ENCODE results near the gene PLCB1. TPM values are rescaled to one million over a fixed set of nuclear protein-coding genes. Genes with fewer than 3 reads are reported as not detected.

Gene PLCB1
- total and polyA plus RNA-seq, 10 of the 15 experiments (the other 5 are each of a cell fraction or from before 2014, with no cell fraction given): 0.05 to 5.3 (median 0.17) TPM; not detected in 1

DNA sequence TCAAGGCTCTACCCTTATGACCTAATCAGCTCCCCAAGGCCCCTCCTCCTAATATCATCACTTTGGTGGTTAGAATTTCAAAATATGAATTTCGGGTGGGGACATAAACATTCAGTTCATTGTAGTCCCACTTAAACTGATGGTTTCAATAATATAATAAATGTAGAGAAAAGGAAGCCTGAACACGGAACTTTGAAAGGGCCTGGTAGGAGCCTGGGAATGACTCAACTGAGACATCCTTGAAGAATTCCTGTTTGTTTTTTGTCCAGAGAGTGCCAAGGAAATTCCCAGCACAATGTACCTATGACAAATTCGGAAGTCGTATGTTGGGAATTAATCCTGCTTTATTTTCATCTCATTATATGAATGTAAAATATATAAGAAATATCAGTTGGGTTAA, 457.9 kb downstream of the PLCB1 start:
- 54% methylated on average over 4 of the region's 4 CpGs for WGBS (ENCODE audit: insufficient coverage, insufficient replicate concordance, low lambda C conversion rate, missing lambda C conversion rate)
- H3K4me2 ChIP-seq (ENCODE audit: control insufficient read depth, insufficient read depth): no peak overlapping the region
- DNase-seq (ENCODE audit: low read depth, low spot score) (no peak), FAIRE-seq (no peak), ATAC-seq (no peak)
- no peaks in the 10 kb centered on the region for H4K20me1 ChIP-seq (ENCODE audit: control insufficient read depth, insufficient read depth)
- in situ Hi-C loops (cut with MboI): no loop called here
- no peak overlapping the region for H3K4me3 ChIP-seq
- no peak overlapping the region for H3K9ac ChIP-seq (ENCODE audit: control insufficient read depth, insufficient read depth, low read length)
- ChIA-PET RAD21 (ENCODE audit: unreplicated experiment) (no interaction called here), POLR2A (interaction anchor here (0.6 kb wide), 1 partner anchor 186 kb away, joined by 5 read pairs; no protein-coding TSS in a partner anchor), CTCF (interaction anchor here (1.5 kb wide), 1 partner anchor 16 kb away, joined by 3 read pairs; no protein-coding TSS in a partner anchor), SMC1A (ENCODE audit: uncharacterized antibody, unreplicated experiment) (interaction anchor here (1.8 kb wide), 1 partner anchor 12 kb away, joined by 6 read pairs; no protein-coding TSS in a partner anchor)
- intact Hi-C loops (cut with micrococcal nuclease; ENCODE audit: unreplicated experiment): no loop called here
- no TSS peak for BruUV-seq (replicated peaks)
- no peaks in the 10 kb centered on the region for H3K9me3 ChIP-seq (replicated peaks; ENCODE audit: control insufficient read depth, insufficient read depth, low read length)
- H3K27ac ChIP-seq (ENCODE audit: control insufficient read depth, insufficient read depth): no peak overlapping the region
- no peak overlapping the region for H2AFZ ChIP-seq (ENCODE audit: control insufficient read depth, low read depth, low read length)
- H3K4me1 ChIP-seq (ENCODE audit: control insufficient read depth, insufficient read depth, low read length): no peaks in the 10 kb centered on the region
- H3K36me3 ChIP-seq (ENCODE audit: control insufficient read depth in 2 of 2, insufficient read depth in 2 of 2, low read length in 1 of 2): no peaks in the 10 kb centered on the region
- no peaks in the 10 kb centered on the region for H3K27me3 ChIP-seq (replicated peaks in 1 of 2; ENCODE audit: control insufficient read depth in 2 of 2, insufficient read depth in 2 of 2, low read length in 1 of 2)
- no peaks in the 10 kb centered on the region for H3K79me2 ChIP-seq (ENCODE audit: control insufficient read depth, insufficient read depth, low read length)
- TF ChIP-seq KLF5 (IDR thresholded peaks at IDR 0.05; ENCODE audit: partially characterized antibody) (no peak), ESRRA (IDR thresholded peaks at IDR 0.05; ENCODE audit: low read length) (no peak), BRCA1 (IDR thresholded peaks at IDR 0.05; ENCODE audit: low read depth, low read length) (no peak), IRF3 (IDR thresholded peaks at IDR 0.05) (no peak), REST (IDR thresholded peaks at IDR 0.05; ENCODE audit: low read depth, low read length) (no peak), ZNF622 (IDR thresholded peaks at IDR 0.05) (no peak), RB1 (IDR thresholded peaks at IDR 0.05; ENCODE audit: borderline replicate concordance) (no peak)
- TF ChIP-seq, protein P1, sequence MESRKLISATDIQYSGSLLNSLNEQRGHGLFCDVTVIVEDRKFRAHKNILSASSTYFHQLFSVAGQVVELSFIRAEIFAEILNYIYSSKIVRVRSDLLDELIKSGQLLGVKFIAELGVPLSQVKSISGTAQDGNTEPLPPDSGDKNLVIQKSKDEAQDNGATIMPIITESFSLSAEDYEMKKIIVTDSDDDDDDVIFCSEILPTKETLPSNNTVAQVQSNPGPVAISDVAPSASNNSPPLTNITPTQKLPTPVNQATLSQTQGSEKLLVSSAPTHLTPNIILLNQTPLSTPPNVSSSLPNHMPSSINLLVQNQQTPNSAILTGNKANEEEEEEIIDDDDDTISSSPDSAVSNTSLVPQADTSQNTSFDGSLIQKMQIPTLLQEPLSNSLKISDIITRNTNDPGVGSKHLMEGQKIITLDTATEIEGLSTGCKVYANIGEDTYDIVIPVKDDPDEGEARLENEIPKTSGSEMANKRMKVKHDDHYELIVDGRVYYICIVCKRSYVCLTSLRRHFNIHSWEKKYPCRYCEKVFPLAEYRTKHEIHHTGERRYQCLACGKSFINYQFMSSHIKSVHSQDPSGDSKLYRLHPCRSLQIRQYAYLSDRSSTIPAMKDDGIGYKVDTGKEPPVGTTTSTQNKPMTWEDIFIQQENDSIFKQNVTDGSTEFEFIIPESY (IDR thresholded peaks at IDR 0.05): no peak
- TF ChIP-seq, protein P2, sequence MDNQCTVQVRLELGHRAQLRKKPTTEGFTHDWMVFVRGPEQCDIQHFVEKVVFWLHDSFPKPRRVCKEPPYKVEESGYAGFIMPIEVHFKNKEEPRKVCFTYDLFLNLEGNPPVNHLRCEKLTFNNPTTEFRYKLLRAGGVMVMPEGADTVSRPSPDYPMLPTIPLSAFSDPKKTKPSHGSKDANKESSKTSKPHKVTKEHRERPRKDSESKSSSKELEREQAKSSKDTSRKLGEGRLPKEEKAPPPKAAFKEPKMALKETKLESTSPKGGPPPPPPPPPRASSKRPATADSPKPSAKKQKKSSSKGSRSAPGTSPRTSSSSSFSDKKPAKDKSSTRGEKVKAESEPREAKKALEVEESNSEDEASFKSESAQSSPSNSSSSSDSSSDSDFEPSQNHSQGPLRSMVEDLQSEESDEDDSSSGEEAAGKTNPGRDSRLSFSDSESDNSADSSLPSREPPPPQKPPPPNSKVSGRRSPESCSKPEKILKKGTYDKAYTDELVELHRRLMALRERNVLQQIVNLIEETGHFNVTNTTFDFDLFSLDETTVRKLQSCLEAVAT (IDR thresholded peaks at IDR 0.05): no peak
- TF ChIP-seq, protein P3, sequence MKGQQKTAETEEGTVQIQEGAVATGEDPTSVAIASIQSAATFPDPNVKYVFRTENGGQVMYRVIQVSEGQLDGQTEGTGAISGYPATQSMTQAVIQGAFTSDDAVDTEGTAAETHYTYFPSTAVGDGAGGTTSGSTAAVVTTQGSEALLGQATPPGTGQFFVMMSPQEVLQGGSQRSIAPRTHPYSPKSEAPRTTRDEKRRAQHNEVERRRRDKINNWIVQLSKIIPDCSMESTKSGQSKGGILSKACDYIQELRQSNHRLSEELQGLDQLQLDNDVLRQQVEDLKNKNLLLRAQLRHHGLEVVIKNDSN (IDR thresholded peaks at IDR 0.05; ENCODE audit: borderline replicate concordance, extremely low read length, insufficient read depth, low read depth, low read length): no peak
- TF ChIP-seq, protein P4, sequence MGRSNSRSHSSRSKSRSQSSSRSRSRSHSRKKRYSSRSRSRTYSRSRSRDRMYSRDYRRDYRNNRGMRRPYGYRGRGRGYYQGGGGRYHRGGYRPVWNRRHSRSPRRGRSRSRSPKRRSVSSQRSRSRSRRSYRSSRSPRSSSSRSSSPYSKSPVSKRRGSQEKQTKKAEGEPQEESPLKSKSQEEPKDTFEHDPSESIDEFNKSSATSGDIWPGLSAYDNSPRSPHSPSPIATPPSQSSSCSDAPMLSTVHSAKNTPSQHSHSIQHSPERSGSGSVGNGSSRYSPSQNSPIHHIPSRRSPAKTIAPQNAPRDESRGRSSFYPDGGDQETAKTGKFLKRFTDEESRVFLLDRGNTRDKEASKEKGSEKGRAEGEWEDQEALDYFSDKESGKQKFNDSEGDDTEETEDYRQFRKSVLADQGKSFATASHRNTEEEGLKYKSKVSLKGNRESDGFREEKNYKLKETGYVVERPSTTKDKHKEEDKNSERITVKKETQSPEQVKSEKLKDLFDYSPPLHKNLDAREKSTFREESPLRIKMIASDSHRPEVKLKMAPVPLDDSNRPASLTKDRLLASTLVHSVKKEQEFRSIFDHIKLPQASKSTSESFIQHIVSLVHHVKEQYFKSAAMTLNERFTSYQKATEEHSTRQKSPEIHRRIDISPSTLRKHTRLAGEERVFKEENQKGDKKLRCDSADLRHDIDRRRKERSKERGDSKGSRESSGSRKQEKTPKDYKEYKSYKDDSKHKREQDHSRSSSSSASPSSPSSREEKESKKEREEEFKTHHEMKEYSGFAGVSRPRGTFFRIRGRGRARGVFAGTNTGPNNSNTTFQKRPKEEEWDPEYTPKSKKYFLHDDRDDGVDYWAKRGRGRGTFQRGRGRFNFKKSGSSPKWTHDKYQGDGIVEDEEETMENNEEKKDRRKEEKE (IDR thresholded peaks at IDR 0.05): no peak
